ENCODE measurements around the gene DHX16.

- no peak for TF ChIP-seq CTCF (IDR thresholded peaks at IDR 0.05)
- TF ChIP-seq EP300 (IDR thresholded peaks at IDR 0.05) = no peak
- TF ChIP-seq POLR2A (IDR thresholded peaks at IDR 0.05) = no peak
Observed at GRCh38 chr6:30681766-30682142, 8.9 kb upstream of the DHX16 start.

Data from upper lobe of left lung (tissue), 4 donors.